Stomach smooth muscle (tissue), 2 donors: ENCODE results near the gene ZNF431.

ENCODE experiments used
- H3K27ac ChIP-seq: one replicate; pipeline ENCODE4 v1.7.0; 2013; ENCODE audit warnings: mild to moderate bottlenecking, low read length, inconsistent platforms
- H3K27me3 ChIP-seq, 2 donors: one replicate each; pipeline ENCODE4 v1.7.0; 2013; ENCODE audit warnings: low read length in 2 of 2; ENCODE audit not compliant: insufficient read depth in 2 of 2, control insufficient read depth in 1 of 2
- H3K36me3 ChIP-seq, 2 donors: one replicate each; pipeline ENCODE4 v1.7.0; 2013; ENCODE audit warnings: low read length in 2 of 2; ENCODE audit not compliant: control insufficient read depth in 2 of 2, insufficient read depth in 2 of 2
- H3K4me1 ChIP-seq: one replicate; pipeline ENCODE4 v1.7.0; 2013; ENCODE audit warnings: low read length; ENCODE audit not compliant: control insufficient read depth, insufficient read depth
- H3K4me3 ChIP-seq, 2 donors: one replicate each; pipeline ENCODE4 v1.7.0; 2013; ENCODE audit warnings: low read length in 2 of 2
- H3K9ac ChIP-seq, 2 donors: one replicate each; pipeline ENCODE4 v1.7.0; 2013; ENCODE audit warnings: low read length in 2 of 2, mild to moderate bottlenecking in 1 of 2
- H3K9me3 ChIP-seq, 2 donors: one replicate each; pipeline ENCODE4 v1.7.0; 2013; ENCODE audit warnings: low read length in 2 of 2; ENCODE audit not compliant: control insufficient read depth in 2 of 2
- donor health status: healthy.
- donor health status: Pancreatic carcinoma.

The ZNF431 gene

DNA sequence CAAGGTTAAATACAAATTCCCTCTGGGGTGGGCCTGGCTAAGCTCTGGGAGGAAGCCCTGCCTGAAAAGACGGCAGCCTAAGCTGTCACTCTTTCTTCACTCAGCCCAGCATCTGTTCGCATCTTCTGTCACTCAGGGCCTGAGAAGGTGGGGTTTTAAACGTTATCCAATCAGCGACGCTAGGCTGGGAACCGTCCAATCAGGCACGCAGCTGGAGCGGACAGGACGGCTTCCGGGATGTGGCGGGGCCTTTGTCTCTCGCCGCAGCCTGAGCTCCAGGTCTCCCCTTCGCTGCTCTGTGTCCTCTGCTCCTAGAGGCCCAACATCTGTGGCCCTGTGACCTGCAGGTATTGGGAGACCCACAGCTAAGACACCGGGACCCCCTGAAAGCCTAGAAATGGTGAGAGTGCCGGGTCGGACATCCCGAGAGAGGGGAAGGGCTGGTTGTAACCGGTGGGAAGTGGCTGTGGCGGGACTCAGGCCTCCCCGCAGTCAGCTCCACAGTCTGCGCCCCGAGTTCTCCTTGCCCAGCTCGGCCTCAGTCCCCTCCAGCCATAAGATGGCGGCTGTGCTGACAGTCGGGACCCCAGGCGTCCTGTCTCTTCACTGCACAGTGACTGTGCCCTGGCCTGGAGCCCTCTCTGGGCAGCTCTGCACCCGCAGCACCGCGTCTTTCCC is at the start of gene ZNF431:
ZNF431 (plus strand) TSS at position 254 of the 678 bp plus-strand sequence; CDS start at position 398, 144 bp downstream.
- Histone ChIP-seq H3K4me3 (peak within 1 kb of the TSS; percentile 92 to 97), H3K9me3 (no peaks in the 10 kb centered on the region), H3K27ac (peak within 1 kb of the TSS; percentile 60), H3K9ac (peak within 1 kb of the TSS; percentile 93 to 96), H3K27me3 (no peaks in the 10 kb centered on the region), H3K36me3 (peaks cover 3 to 7% of the 10 kb centered on the region in 2 donors), H3K4me1 (peaks cover 9% of the 10 kb centered on the region)

DNA sequence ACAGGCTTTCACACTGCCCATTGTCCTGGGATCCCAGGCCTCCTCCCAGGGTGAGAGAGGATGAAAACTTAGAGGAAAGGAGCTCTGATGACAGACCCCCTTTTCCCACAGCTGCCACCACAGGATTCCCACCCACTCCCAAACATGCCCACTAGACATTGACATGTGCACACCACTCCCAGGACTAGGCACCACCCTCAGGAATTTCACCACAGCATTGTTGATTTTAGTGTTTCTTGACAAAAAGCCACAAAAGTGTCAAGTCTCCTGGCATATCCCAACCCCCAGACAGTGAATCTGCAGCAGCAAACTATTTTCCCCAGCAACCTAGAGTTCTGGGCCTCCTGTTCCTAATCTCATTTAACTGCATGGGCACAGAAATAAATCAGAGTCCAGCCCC is 49.7 kb upstream of the ZNF431 start:
- Histone ChIP-seq H3K9ac (no peak overlapping the region), H3K36me3 (no peaks in the 10 kb centered on the region), H3K27ac (no peak overlapping the region), H3K4me1 (peaks cover 4% of the 10 kb centered on the region), H3K27me3 (no peaks in the 10 kb centered on the region), H3K9me3 (no peaks in the 10 kb centered on the region), H3K4me3 (no peak overlapping the region)

DNA sequence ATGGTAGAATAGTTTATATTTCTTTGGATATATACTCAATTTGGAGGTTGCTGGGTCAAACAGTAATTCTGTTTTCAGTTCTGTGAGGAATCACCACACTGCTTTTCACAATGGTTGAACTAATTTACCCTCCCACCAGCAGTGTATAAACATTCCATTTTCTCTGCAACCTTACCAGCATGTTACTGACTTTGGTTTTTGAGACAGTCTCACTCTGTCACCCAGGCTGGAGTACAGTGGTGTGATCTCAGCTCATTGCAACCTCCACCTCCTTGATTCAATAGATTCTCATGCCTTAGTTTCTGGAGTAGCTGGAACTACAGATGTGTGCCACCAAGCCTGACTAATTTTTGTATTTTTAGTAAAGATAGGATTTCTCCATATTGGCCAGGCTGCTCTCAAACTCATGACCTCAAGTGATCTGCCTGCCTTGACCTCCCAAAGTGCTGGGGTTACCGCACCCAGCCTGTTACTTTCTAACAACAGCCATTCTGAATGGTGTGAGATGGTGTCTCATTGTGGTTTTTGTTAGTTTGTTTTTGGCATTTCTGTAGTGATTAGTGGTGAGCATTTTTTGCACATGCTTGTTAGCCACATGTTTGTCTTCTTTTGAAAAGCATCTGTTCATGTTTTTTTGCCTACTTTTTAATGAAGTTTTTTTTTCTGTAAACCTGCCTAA is 47.4 kb upstream of the ZNF431 start:
- Histone ChIP-seq H3K27ac (no peak overlapping the region), H3K4me3 (no peak overlapping the region), H3K36me3 (no peaks in the 10 kb centered on the region), H3K9me3 (no peaks in the 10 kb centered on the region), H3K9ac (no peak overlapping the region), H3K4me1 (peaks cover 4% of the 10 kb centered on the region), H3K27me3 (no peaks in the 10 kb centered on the region)

DNA sequence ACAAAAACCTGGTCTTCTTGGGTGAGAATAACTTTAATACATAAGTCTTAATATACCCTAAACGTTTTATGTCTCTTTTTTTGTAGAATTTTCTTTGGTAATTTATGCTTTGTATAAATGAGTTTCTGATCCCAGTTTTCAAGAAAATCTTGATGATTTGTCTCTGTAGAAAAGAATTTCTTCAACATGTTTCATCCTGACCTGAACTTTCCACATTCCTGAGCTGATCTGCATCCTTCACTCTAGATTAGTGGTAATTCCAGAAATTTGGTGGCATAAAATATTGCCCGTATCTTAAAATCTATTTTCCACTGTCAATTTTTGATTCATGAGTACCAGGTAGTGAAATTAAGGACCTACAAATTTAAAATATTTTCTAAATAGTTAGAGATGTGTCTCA is 43.5 kb upstream of the ZNF431 start:
- H3K36me3 ChIP-seq, result no peaks in the 10 kb centered on the region
- no peak overlapping the region for H3K9ac ChIP-seq
- no peaks in the 10 kb centered on the region for H3K27me3 ChIP-seq
- no peaks in the 10 kb centered on the region for H3K9me3 ChIP-seq
- no peaks in the 10 kb centered on the region for H3K4me1 ChIP-seq
- H3K27ac ChIP-seq, result no peak overlapping the region
- H3K4me3 ChIP-seq, result no peak overlapping the region

DNA sequence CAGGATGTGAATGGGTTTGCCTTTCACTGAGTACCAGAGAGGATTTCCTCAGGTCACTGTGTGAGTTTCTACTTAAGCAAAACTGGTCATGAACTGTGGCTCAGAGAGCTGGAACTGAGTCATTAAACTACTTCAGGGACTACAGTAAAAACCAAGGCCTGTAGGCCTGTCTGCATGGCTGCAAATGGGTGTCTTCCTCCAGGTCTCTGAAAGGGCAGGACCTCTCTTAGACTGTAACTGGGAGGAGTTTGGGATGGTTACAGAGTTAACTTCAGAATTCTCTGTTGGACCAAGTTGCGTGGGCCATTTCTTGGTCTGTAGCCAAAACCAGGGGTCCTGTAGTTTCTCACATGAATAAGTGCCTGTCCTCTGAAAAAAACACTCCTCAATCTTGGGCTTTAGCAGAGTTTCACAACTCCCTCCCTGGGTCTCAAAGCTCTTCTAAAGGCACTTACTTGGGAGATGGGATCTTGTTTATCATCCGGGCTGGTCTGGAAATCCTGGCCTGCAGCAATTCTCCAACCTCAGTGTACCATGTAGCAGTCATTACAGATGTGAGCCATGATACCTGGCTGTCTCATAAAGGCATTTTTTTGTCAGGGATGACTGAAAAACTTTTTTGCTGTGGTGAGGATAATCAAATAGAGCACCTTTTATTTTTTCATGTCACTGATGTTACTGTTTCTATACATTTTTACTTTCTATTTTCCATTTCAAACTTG is 40.2 kb upstream of the ZNF431 start:
- H3K9ac ChIP-seq, result no peak overlapping the region
- no peak overlapping the region for H3K27ac ChIP-seq
- no peaks in the 10 kb centered on the region for H3K9me3 ChIP-seq
- H3K36me3 ChIP-seq, result no peaks in the 10 kb centered on the region
- H3K4me3 ChIP-seq, result no peak overlapping the region
- no peaks in the 10 kb centered on the region for H3K4me1 ChIP-seq
- no peaks in the 10 kb centered on the region for H3K27me3 ChIP-seq

DNA sequence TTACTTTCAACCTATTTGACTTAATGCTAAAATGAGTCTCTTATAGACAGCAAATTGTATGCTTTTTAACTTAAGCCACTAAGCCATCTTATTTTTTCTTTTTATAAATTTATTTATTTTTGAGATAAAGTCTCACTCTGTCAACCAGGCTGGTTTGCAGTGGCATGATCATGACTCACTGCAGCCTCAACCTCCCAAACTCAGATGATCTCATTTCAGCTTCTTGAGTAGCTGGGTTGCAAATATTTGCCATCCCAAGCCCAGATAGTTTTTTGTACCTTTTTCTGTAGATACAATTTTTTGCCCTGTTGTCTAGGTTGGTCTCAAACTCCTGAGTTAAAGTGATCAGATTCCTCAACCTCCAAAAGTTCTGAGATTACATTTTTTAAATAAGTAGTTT is 32.7 kb upstream of the ZNF431 start:
- Histone ChIP-seq H3K9ac (no peak overlapping the region), H3K4me3 (no peak overlapping the region), H3K9me3 (no peaks in the 10 kb centered on the region), H3K4me1 (no peaks in the 10 kb centered on the region), H3K36me3 (no peaks in the 10 kb centered on the region), H3K27ac (no peak overlapping the region), H3K27me3 (no peaks in the 10 kb centered on the region)

DNA sequence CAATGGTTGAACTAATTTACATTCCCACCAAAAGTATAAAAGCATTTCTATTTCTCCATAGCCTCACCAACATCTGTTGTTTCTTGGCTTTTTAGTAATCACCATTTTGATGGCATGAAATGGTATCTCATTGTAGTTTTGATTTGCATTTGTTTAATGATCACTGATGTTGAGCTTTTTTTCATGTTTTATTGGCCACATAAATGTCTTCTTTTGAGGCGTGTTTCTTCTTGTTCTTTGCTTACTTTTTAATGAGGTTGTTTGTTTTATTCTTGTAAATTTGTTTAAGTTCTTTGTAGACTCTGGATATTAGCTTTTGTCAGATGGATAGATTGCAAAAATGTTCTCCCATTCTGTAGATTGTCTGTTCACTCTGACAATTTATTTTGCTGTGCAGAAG is 31.7 kb upstream of the ZNF431 start:
- Histone ChIP-seq H3K27me3 (no peaks in the 10 kb centered on the region), H3K9me3 (no peaks in the 10 kb centered on the region), H3K4me3 (no peak overlapping the region), H3K9ac (no peak overlapping the region), H3K4me1 (no peaks in the 10 kb centered on the region), H3K36me3 (no peaks in the 10 kb centered on the region), H3K27ac (no peak overlapping the region)

DNA sequence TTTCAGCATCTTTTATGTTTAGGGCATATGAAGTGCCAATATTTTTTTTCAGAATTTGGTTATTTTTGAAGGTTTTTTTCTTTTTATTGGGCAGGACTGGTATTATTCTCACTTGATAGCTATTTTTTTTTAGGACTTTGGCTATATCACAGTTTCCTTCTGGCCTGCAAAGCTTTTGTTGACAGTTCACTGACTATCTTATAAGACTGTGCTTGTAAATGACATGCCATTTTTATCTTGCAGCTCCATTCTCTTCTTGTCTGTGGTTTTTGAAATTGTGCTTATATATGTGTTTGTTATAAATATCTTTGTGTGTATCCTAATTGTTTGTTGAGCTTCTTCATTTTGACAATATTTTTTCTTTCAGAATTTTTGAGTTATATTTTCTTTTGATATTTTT is 26.4 kb upstream of the ZNF431 start:
- Histone ChIP-seq H3K9me3 (no peaks in the 10 kb centered on the region), H3K4me3 (no peak overlapping the region), H3K36me3 (peaks cover 0 to 6% of the 10 kb centered on the region in 2 donors), H3K4me1 (no peaks in the 10 kb centered on the region), H3K27me3 (no peaks in the 10 kb centered on the region), H3K27ac (no peak overlapping the region), H3K9ac (no peak overlapping the region)

DNA sequence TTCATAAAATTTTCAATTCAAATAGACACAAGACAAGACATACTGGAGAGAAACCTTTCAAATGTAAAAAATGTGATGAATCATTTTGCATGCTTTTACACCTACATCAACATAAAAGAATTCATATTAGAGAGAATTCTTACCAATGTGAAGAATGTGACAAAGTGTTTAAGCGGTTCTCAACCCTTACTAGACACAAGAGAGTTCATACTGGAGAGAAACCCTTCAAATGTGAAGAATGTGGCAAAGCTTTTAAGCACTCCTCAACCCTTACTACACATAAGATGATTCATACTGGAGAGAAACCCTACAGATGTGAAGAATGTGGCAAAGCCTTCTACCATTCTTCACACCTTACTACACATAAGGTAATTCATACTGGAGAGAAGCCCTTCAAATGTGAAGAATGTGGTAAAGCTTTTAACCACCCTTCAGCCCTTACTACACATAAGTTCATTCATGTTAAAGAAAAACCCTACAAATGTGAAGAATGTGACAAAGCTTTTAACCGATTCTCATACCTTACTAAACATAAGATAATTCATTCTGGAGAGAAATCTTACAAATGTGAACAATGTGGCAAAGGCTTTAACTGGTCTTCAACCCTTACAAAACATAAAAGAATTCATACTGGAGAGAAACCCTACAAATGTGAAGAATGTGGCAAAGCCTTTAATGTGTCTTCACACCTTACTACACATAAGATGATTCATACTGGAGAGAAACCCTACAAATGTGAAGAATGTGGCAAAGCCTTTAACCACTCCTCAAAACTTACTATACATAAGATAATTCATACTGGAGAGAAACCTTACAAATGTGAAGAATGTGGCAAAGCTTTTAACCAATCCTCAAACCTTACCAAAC is 24.6 kb upstream of the ZNF431 start:
- H3K9ac ChIP-seq, result no peak overlapping the region
- H3K36me3 ChIP-seq, result peaks cover 0 to 6% of the 10 kb centered on the region in 2 donors
- H3K9me3 ChIP-seq, result no peaks in the 10 kb centered on the region
- H3K27me3 ChIP-seq, result no peaks in the 10 kb centered on the region
- no peak overlapping the region for H3K4me3 ChIP-seq
- no peaks in the 10 kb centered on the region for H3K4me1 ChIP-seq
- no peak overlapping the region for H3K27ac ChIP-seq

DNA sequence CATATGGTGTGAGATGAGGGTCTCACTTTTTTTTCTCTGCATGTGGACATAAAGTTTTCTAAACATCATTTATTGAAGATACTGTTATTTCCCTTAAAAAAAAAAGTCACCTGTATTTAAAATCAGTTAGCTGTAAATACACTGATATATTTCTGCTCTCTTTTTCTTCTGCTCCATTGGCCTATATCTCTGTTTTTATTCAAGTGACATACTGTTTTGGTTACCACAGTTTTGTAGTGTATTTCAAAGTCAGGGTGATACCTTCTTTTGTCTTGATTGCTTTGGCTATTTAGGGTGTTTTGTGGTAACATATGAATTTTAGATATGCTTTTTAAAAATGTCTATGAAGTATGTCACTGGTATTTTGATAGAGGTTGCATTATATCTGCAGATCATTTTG is 15.8 kb upstream of the ZNF431 start:
- H3K27ac ChIP-seq, result no peak overlapping the region
- H3K27me3 ChIP-seq, result no peaks in the 10 kb centered on the region
- H3K9me3 ChIP-seq, result no peaks in the 10 kb centered on the region
- H3K9ac ChIP-seq, result no peak overlapping the region
- H3K4me1 ChIP-seq, result no peaks in the 10 kb centered on the region
- H3K4me3 ChIP-seq, result no peak overlapping the region
- no peaks in the 10 kb centered on the region for H3K36me3 ChIP-seq
